ENCODE results near the gene SEMA4B. TPM values are rescaled to one million over a fixed set of nuclear protein-coding genes. Genes with fewer than 3 reads are reported as not detected.

SEMA4B gene
- total RNA-seq, result 8.5 and 9.8 TPM in 2 replicates

GRCh38 chr15:90201130-90201943 lies at the start of gene SEMA4B:
Gene SEMA4B, plus strand, starts transcription at chr15:90201330. Its CDS starts 249 bp downstream, at chr15:90201579.

GRCh38 chr15:90233387-90234095 lies 32.4 kb downstream of the SEMA4B start, which contains the start of gene CIB1:
Gene CIB1, minus strand, starts transcription at chr15:90233941. Its CDS starts 56 bp downstream, at chr15:90233885.

GRCh38 chr15:90234096-90234988 lies 33.2 kb downstream of the SEMA4B start, which contains the start of gene GDPGP1:
Gene GDPGP1, plus strand, starts transcription at chr15:90234209. Its CDS starts 6,700 bp downstream, at chr15:90240909.

GRCh38 chr15:90249203-90249863 lies 48.2 kb downstream of the SEMA4B start, which contains the start of gene TTLL13:
Gene TTLL13, plus strand, starts transcription at chr15:90249556. Its CDS starts 1,075 bp downstream, at chr15:90250631.

GRCh38 chr15:90265271-90266060 lies 64.3 kb downstream of the SEMA4B start, which contains the start of gene NGRN:
Gene NGRN, plus strand, starts transcription at chr15:90265672. Its CDS starts 41 bp downstream, at chr15:90265713.

Small RNA genes within 50 kb of the gene (small RNA-seq; reads per million reads assigned to genes)
- not detected for gene RN7SL346P

Other genes with a start within 250 kb of the SEMA4B start
- gene ZNF710, start 200.0 kb upstream of the SEMA4B start, total RNA-seq, result 14.8 and 21.5 TPM in 2 replicates
- 67.2 and 74.4 TPM in 2 replicates for gene IDH2, start 98.9 kb upstream of the SEMA4B start, total RNA-seq
- 26.6 and 30.6 TPM in 2 replicates for gene CIB1, start 32.6 kb downstream of the SEMA4B start, total RNA-seq
- gene GDPGP1, start 32.9 kb downstream of the SEMA4B start, total RNA-seq, result 8.4 and 11.3 TPM in 2 replicates
- not detected in 2 replicates for gene TTLL13, start 48.2 kb downstream of the SEMA4B start, total RNA-seq
- gene NGRN, start 64.3 kb downstream of the SEMA4B start, total RNA-seq, result 50.1 and 58.4 TPM in 2 replicates
- gene ZNF774, start 151.0 kb downstream of the SEMA4B start, total RNA-seq, result 1.5 and 5.3 TPM in 2 replicates
- gene IQGAP1, start 186.9 kb downstream of the SEMA4B start, total RNA-seq, result 344 and 378 TPM in 2 replicates

Data from thoracic aorta endothelial cell (primary cell).